ENCODE data around the gene LYRM2. TPM values are rescaled to one million over a fixed set of nuclear protein-coding genes. Genes with fewer than 3 reads are reported as not detected.

LYRM2 gene
- total RNA-seq, 4 donors from 2014 or later: 8.1 to 19.5 (median 14.4) TPM

- 83% methylated on average over 4 of the region's 4 CpGs for WGBS
- H3K36me3 ChIP-seq: no peaks in the 10 kb centered on the region
- H3K27me3 ChIP-seq: no peaks in the 10 kb centered on the region
- H3K4me1 ChIP-seq: no peaks in the 10 kb centered on the region
- H3K9me3 ChIP-seq: peaks cover 5% of the 10 kb centered on the region
- H3K4me3 ChIP-seq: no peak overlapping the region
- DNase-seq (ENCODE audit: low spot score in 2 of 2): no peak
- H3K27ac ChIP-seq: no peak overlapping the region
- no peak for TF ChIP-seq POLR2AphosphoS5 (IDR thresholded peaks at IDR 0.05)
- no peak for TF ChIP-seq CTCF (IDR thresholded peaks at IDR 0.05)
- no peak for TF ChIP-seq POLR2A (IDR thresholded peaks at IDR 0.05)
- TF ChIP-seq EP300 (IDR thresholded peaks at IDR 0.05): no peak
Measured at GRCh38 chr6:89555031-89555430, 83.5 kb downstream of the LYRM2 start.

- H3K4me3 ChIP-seq: no peak overlapping the region
- no peaks in the 10 kb centered on the region for H3K27me3 ChIP-seq
- WGBS: 84% methylated on average over 5 of the region's 5 CpGs
- no peak for DNase-seq (ENCODE audit: low spot score in 2 of 2)
- no peak for TF ChIP-seq EP300 (IDR thresholded peaks at IDR 0.05)
- no peak for TF ChIP-seq CTCF (IDR thresholded peaks at IDR 0.05)
- no peak for TF ChIP-seq POLR2A (IDR thresholded peaks at IDR 0.05)
- TF ChIP-seq POLR2AphosphoS5 (IDR thresholded peaks at IDR 0.05): no peak
- no peaks in the 10 kb centered on the region for H3K36me3 ChIP-seq
- peaks cover 5% of the 10 kb centered on the region for H3K9me3 ChIP-seq
- H3K27ac ChIP-seq: no peak overlapping the region
- no peaks in the 10 kb centered on the region for H3K4me1 ChIP-seq
Measured at GRCh38 chr6:89554106-89554505, 84.4 kb downstream of the LYRM2 start.

- TF ChIP-seq CTCF (IDR thresholded peaks at IDR 0.05) (no peak), POLR2AphosphoS5 (IDR thresholded peaks at IDR 0.05) (no peak), POLR2A (IDR thresholded peaks at IDR 0.05) (no peak), EP300 (IDR thresholded peaks at IDR 0.05) (no peak)
- H3K4me1 ChIP-seq: no peaks in the 10 kb centered on the region
- no peak overlapping the region for H3K4me3 ChIP-seq
- no peak for DNase-seq (ENCODE audit: low spot score in 2 of 2)
- WGBS: 93% methylated on average over 5 of the region's 5 CpGs
- H3K27me3 ChIP-seq: no peaks in the 10 kb centered on the region
- peaks cover 5% of the 10 kb centered on the region for H3K9me3 ChIP-seq
- H3K36me3 ChIP-seq: no peaks in the 10 kb centered on the region
- no peak overlapping the region for H3K27ac ChIP-seq
Measured at GRCh38 chr6:89553431-89553830, 85.1 kb downstream of the LYRM2 start.

- no peak for TF ChIP-seq EP300 (IDR thresholded peaks at IDR 0.05)
- no peak for TF ChIP-seq CTCF (IDR thresholded peaks at IDR 0.05)
- TF ChIP-seq POLR2A (IDR thresholded peaks at IDR 0.05): no peak
- no peak for TF ChIP-seq POLR2AphosphoS5 (IDR thresholded peaks at IDR 0.05)
- DNase-seq (ENCODE audit: low spot score in 2 of 2): no peak
Measured at GRCh38 chr6:89547281-89547680, 91.3 kb downstream of the LYRM2 start.

GRCh38 chr6:89542866-89543265 is 95.7 kb downstream of the LYRM2 start:
- TF ChIP-seq POLR2AphosphoS5 (IDR thresholded peaks at IDR 0.05): no peak
- no peak for TF ChIP-seq CTCF (IDR thresholded peaks at IDR 0.05)
- TF ChIP-seq EP300 (IDR thresholded peaks at IDR 0.05): no peak
- TF ChIP-seq POLR2A (IDR thresholded peaks at IDR 0.05): no peak
- DNase-seq (ENCODE audit: low spot score in 2 of 2): no peak
- Histone ChIP-seq H3K27me3 (no peaks in the 10 kb centered on the region), H3K36me3 (no peaks in the 10 kb centered on the region), H3K9me3 (no peaks in the 10 kb centered on the region), H3K27ac (no peak overlapping the region), H3K4me1 (no peaks in the 10 kb centered on the region), H3K4me3 (no peak overlapping the region)
- 75% methylated on average over 3 of the region's 3 CpGs for WGBS

More at GRCh38 chr6:89547281-89547680, 91.3 kb downstream of the LYRM2 start:
- Histone ChIP-seq H3K36me3 (no peaks in the 10 kb centered on the region), H3K4me3 (no peak overlapping the region), H3K9me3 (no peaks in the 10 kb centered on the region), H3K27ac (no peak overlapping the region), H3K27me3 (no peaks in the 10 kb centered on the region), H3K4me1 (no peaks in the 10 kb centered on the region)
- 82% methylated on average over 5 of the region's 5 CpGs for WGBS

All from suprapubic skin (tissue), 4 donors.